Panc1 (cell line): ENCODE results near the gene C16orf78. TPM values are rescaled to one million over a fixed set of nuclear protein-coding genes. Genes with fewer than 3 reads are reported as not detected.

Experiments used
- ATAC-seq: fragments of 200-7000 bp; cut with Tn5 transposase; 2 replicates; pipeline ENCODE4 v1.9.1; 2020; ENCODE audit warnings: mild to moderate bottlenecking, moderate library complexity
- BruUV-seq: library from RNA; stranded (reverse); fragments of 400-500 nt; replicated peaks from 2 replicates; lab custom pipeline; 2021; lab: Mats Ljungman, UMichigan
- CTCF ChIA-PET: fragments of 300-600 bp; sonication (Branson Sonifier 250); formaldehyde crosslinking; loops from one replicate; lab custom pipeline; 2022; ENCODE audit warnings: antibody characterized with exemption; lab: Charles Lee
- POLR2A ChIA-PET: fragments of 300-600 bp; sonication (Branson Sonifier 250); formaldehyde crosslinking; loops from one replicate; lab custom pipeline; 2022; ENCODE audit warnings: antibody characterized with exemption; lab: Charles Lee
- DNase-seq: peaks from one replicate; pipeline ENCODE4 v3.0.0-alpha.2; 2010; ENCODE audit warnings: low read depth, low spot score
- H3K27ac ChIP-seq: 2 replicates; pipeline ENCODE4 v1.5.1; 2011; ENCODE audit warnings: mild to moderate bottlenecking, low read length, inconsistent platforms
- H3K27me3 ChIP-seq: fragments of 200-500 bp; sonication (Bioruptor generic); 2 replicates; pipeline ENCODE4 v1.6.0; 2014; ENCODE audit warnings: low read length, inconsistent platforms; ENCODE audit not compliant: control insufficient read depth, insufficient read depth
- H3K36me3 ChIP-seq: fragments of 200-500 bp; sonication (Bioruptor generic); 2 replicates; pipeline ENCODE4 v1.5.1; 2014; ENCODE audit warnings: inconsistent platforms, mild to moderate bottlenecking, low read length, moderate library complexity; ENCODE audit not compliant: control insufficient read depth, insufficient read depth
- H3K4me1 ChIP-seq: 2 replicates; pipeline ENCODE4 v1.5.1; 2011; ENCODE audit warnings: inconsistent platforms, mild to moderate bottlenecking, low read length, moderate library complexity; ENCODE audit not compliant: control insufficient read depth, insufficient read depth
- H3K4me3 ChIP-seq, 2 experiments: 2 replicates each; pipeline ENCODE4 v1.5.1; 2011 to 2012; ENCODE audit warnings: low read depth in 2 of 2, low read length in 2 of 2, mild to moderate bottlenecking in 2 of 2, inconsistent platforms in 1 of 2, moderate library complexity in 1 of 2
- H3K9me3 ChIP-seq: fragments of 200-500 bp; sonication (Bioruptor generic); 2 replicates; pipeline ENCODE4 v1.5.1; 2014; ENCODE audit warnings: low read depth, mild to moderate bottlenecking, inconsistent platforms, low read length, moderate library complexity; ENCODE audit not compliant: control insufficient read depth, insufficient read depth
- POLR2AphosphoS5 ChIP-seq: IDR thresholded peaks from 2 replicates; pipeline ENCODE4 v1.6.1; 2012; ENCODE audit warnings: mild to moderate bottlenecking, low read depth, low read length, moderate library complexity
- SIN3A ChIP-seq: IDR thresholded peaks from 2 replicates; pipeline ENCODE4 v1.6.1; 2012; ENCODE audit warnings: low read depth, mild to moderate bottlenecking, low read length, moderate library complexity, borderline replicate concordance; ENCODE audit not compliant: insufficient read depth
- TCF7L2 ChIP-seq: IDR thresholded peaks from 2 replicates; pipeline ENCODE4 v1.6.1; 2011; ENCODE audit warnings: mild to moderate bottlenecking, low read depth, low read length, inconsistent platforms
- in situ Hi-C: cut with HindIII; loops from 2 replicates; pipeline ENCODE4 v1.10.0; 2016; ENCODE audit warnings: low sequenced_read_pairs, low pct_unique_long_range_greater_than_20kb
- intact Hi-C: fragments of 100-400 bp; cut with micrococcal nuclease; formaldehyde crosslinking; loops from one replicate; pipeline ENCODE4 v1.10.0; 2022; ENCODE audit not compliant: unreplicated experiment
- total RNA-seq: library from RNA; stranded (reverse); gene quantifications from one replicate; pipeline ENCODE4 v1.2.1, GENCODE V29; 2021; ENCODE audit not compliant: unreplicated experiment
- TF ChIP-seq, protein P1 (sequence below), 2 experiments: IDR thresholded peaks; 2 replicates each; pipeline ENCODE4 v1.6.1; 2011 to 2012; ENCODE audit warnings: low read depth in 2 of 2, control low read depth in 1 of 2, low read length in 1 of 2, mild to moderate bottlenecking in 1 of 2, moderate library complexity in 1 of 2; ENCODE audit not compliant: insufficient read depth in 1 of 2
- TF ChIP-seq, protein P2 (sequence below): fragments of 450-650 bp; IDR thresholded peaks from 2 replicates; pipeline ENCODE4 v1.5.1; 2017; ENCODE audit warnings: mild to moderate bottlenecking

C16orf78 gene
- total RNA-seq, 1 experiment from 2014 or later: not detected

DNA sequence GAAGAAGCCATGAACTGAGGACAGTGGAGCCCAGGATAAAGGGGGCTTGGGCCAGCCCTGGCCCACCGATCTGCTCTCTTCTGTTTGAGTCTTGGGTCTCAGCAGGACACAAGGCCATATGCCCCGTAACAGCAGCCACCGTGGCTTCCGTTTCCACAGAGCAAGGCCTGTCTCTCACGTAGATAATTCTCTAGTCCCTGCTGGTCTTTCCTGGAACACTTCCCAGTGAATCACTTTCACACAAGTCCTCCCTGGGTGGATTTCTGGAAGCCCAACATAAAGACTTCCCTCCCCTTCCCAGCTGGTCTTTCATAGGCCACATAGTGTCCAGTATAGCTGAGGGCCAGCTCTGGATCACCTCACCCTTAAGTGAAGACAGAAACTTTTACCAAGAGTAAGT, 19.9 kb upstream of the C16orf78 start:
- Histone ChIP-seq H3K27me3 (no peaks in the 10 kb centered on the region; the same call in 1 of the 2 replicates), H3K27ac (no peak overlapping the region), H3K36me3 (no peaks in the 10 kb centered on the region), H3K4me3 (no peak overlapping the region), H3K4me1 (no peaks in the 10 kb centered on the region), H3K9me3 (no peaks in the 10 kb centered on the region)
- in situ Hi-C loops: no loop called here
- TF ChIP-seq, protein P1, sequence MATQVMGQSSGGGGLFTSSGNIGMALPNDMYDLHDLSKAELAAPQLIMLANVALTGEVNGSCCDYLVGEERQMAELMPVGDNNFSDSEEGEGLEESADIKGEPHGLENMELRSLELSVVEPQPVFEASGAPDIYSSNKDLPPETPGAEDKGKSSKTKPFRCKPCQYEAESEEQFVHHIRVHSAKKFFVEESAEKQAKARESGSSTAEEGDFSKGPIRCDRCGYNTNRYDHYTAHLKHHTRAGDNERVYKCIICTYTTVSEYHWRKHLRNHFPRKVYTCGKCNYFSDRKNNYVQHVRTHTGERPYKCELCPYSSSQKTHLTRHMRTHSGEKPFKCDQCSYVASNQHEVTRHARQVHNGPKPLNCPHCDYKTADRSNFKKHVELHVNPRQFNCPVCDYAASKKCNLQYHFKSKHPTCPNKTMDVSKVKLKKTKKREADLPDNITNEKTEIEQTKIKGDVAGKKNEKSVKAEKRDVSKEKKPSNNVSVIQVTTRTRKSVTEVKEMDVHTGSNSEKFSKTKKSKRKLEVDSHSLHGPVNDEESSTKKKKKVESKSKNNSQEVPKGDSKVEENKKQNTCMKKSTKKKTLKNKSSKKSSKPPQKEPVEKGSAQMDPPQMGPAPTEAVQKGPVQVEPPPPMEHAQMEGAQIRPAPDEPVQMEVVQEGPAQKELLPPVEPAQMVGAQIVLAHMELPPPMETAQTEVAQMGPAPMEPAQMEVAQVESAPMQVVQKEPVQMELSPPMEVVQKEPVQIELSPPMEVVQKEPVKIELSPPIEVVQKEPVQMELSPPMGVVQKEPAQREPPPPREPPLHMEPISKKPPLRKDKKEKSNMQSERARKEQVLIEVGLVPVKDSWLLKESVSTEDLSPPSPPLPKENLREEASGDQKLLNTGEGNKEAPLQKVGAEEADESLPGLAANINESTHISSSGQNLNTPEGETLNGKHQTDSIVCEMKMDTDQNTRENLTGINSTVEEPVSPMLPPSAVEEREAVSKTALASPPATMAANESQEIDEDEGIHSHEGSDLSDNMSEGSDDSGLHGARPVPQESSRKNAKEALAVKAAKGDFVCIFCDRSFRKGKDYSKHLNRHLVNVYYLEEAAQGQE (IDR thresholded peaks at IDR 0.05; ENCODE audit: insufficient read depth in 1 of 2, low read depth in 2 of 2, low read length in 1 of 2): no peak
- TF ChIP-seq, protein P2, sequence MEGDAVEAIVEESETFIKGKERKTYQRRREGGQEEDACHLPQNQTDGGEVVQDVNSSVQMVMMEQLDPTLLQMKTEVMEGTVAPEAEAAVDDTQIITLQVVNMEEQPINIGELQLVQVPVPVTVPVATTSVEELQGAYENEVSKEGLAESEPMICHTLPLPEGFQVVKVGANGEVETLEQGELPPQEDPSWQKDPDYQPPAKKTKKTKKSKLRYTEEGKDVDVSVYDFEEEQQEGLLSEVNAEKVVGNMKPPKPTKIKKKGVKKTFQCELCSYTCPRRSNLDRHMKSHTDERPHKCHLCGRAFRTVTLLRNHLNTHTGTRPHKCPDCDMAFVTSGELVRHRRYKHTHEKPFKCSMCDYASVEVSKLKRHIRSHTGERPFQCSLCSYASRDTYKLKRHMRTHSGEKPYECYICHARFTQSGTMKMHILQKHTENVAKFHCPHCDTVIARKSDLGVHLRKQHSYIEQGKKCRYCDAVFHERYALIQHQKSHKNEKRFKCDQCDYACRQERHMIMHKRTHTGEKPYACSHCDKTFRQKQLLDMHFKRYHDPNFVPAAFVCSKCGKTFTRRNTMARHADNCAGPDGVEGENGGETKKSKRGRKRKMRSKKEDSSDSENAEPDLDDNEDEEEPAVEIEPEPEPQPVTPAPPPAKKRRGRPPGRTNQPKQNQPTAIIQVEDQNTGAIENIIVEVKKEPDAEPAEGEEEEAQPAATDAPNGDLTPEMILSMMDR: no peak
- TF ChIP-seq POLR2AphosphoS5 (no peak), TCF7L2 (no peak), SIN3A (no peak)
- ATAC-seq: no peak
- intact Hi-C loops: no loop called here
- CTCF ChIA-PET: no interaction called here
- POLR2A ChIA-PET: no interaction called here
- DNase-seq: no peak
- BruUV-seq: no TSS peak

DNA sequence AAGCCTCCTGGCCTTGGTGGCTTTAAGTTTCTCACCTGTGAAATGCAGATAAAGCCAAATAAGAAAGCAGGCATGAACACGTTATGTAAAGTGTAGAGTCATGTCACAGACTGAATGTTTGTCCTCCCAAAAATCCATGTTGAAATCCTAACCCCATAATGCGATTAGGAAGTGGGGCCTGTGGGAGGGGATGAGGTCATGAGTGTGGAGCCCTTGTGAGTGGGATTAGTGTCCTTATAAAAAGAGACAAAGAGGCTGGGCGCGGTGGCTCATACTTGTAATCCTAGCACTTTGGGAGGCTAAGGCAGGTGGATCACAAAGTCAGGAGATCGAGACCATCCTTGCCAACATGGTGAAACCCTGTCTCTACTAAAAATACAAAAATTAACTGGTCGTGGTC, 19.5 kb upstream of the C16orf78 start:
- H3K27me3 ChIP-seq: no peaks in the 10 kb centered on the region; the same call in 1 of the 2 replicates
- DNase-seq (no peak), ATAC-seq (no peak)
- TF ChIP-seq SIN3A (no peak), TCF7L2 (no peak), POLR2AphosphoS5 (no peak)
- TF ChIP-seq, protein P2: no peak
- TF ChIP-seq, protein P1 (IDR thresholded peaks at IDR 0.05; ENCODE audit: insufficient read depth in 1 of 2, low read depth in 2 of 2, low read length in 1 of 2): no peak
- no peaks in the 10 kb centered on the region for H3K4me1 ChIP-seq
- H3K9me3 ChIP-seq: no peaks in the 10 kb centered on the region
- POLR2A ChIA-PET: no interaction called here
- no peak overlapping the region for H3K4me3 ChIP-seq
- CTCF ChIA-PET: no interaction called here
- BruUV-seq: no TSS peak
- H3K36me3 ChIP-seq: no peaks in the 10 kb centered on the region
- in situ Hi-C loops: no loop called here
- intact Hi-C loops: no loop called here
- H3K27ac ChIP-seq: no peak overlapping the region
